ENCODE data around the gene CDKN1C.

CDKN1C gene

GRCh38 chr11:2842876-2843275 lies 42.7 kb downstream of the CDKN1C start:
- DNase-seq: no peak

GRCh38 chr11:2841411-2842190 lies 44.0 kb downstream of the CDKN1C start:
- DNase-seq: no peak

DNA sequence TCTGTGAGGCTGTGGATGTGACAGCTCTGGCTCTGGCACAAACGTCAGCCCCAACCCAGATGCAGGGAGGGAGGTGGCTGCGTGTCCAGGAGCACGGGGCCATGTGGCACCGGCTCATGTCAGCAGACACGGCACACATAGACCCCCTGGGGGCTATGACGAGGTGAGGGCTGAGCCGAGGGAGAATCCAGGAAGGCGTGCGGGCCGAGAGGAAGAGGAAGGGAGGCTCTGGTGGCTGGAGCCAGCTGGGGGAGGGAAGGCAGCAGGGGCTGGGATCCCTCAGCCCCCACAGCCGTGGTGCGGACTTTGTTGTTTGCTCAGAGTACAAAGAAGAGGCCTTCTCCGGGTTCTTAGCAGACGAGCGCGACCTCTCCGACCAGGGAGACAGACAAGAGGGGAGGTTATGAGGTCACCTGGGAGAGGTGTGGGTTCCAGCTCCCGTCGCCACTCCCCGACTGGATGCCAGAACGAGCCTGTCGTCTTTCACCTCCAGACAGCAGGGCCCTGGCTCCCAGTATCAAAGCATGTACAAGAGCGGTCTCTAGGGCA lies 46.1 kb downstream of the CDKN1C start:
- no peak for DNase-seq

GRCh38 chr11:2838676-2839294 lies 46.8 kb downstream of the CDKN1C start:
- DNase-seq: no peak

DNA sequence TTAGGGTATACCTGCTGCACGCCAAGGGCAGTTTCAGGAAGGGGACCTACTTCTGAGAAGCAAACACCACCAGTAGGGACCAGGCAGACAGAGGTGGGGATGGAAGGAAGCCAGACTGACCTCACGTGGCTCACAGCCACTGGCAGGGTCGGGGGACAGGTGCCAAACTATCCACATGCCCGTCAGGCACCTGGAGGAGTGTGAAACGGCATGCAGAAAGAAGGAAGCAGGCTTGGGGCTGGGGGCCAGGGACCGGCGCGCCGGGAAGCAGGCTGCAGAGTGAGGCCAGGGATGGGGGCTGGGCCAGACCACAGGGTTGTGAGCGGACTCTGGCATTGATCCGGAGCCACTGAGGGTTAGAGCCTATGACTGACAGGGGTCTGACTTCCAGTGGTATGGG lies 47.5 kb downstream of the CDKN1C start:
- no peak for DNase-seq

- no peak for DNase-seq
Measured at GRCh38 chr11:2837651-2838050, 47.9 kb downstream of the CDKN1C start.

- DNase-seq: no peak
Measured at GRCh38 chr11:2837096-2837601, 48.4 kb downstream of the CDKN1C start.

DNA sequence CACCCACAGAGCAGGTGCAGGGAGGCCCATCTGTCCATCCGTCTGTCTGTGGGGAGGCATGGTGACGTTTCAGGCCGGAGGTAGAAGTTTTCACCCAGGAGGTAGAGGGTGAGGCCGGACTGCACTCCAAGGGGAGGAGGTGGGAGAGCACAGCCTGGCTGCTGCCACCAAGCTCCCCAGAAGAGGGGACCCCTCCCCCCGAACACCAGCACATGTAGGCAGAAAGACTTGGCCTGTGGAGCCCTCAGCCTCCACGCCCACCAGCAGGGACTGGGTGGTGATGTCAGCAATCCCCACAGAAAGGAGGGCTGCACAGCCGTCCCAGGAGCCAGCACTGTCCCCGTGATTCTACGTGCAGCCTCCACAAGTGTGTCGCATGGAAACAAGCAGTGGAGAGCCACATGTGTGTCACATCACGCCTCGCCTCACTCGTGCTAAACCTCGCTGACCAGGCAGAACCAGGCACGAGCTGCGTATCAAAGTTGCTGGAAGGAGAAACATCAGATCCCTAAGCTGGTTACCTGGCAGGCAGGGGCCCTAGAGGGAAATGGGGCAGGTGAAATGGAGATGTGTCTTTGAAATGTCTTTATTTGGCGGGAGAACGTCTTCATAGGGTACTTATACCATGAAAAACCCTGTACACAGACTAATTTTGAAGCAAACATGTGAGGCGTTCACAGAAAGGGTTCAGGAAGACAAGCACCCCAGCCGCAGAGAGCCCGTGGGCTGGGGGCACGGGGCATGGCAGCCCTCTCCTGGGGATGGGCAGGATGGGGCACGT lies 49.1 kb downstream of the CDKN1C start:
- DNase-seq: no peak

GRCh38 chr11:2835751-2836150 lies 49.8 kb downstream of the CDKN1C start:
- no peak for DNase-seq

DNA sequence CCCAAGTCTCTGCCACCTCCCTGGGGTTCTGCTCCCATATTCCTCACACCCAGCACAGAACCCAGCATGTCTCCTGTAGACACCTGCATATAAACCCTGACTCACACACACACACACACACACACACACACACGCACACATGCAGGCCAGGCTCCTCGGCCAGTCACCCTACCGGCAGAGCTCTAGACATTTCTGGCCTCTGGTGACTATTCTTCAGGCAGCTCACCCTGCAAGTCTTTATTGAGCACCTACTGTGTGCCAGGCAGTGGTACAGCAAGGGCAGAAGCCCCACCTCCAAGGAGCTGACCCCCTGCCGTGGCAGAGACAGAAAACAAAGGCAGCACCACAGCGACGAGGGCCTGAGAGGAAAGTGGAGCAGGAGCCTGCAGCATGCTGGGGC lies 50.3 kb downstream of the CDKN1C start:
- no peak for DNase-seq

DNA sequence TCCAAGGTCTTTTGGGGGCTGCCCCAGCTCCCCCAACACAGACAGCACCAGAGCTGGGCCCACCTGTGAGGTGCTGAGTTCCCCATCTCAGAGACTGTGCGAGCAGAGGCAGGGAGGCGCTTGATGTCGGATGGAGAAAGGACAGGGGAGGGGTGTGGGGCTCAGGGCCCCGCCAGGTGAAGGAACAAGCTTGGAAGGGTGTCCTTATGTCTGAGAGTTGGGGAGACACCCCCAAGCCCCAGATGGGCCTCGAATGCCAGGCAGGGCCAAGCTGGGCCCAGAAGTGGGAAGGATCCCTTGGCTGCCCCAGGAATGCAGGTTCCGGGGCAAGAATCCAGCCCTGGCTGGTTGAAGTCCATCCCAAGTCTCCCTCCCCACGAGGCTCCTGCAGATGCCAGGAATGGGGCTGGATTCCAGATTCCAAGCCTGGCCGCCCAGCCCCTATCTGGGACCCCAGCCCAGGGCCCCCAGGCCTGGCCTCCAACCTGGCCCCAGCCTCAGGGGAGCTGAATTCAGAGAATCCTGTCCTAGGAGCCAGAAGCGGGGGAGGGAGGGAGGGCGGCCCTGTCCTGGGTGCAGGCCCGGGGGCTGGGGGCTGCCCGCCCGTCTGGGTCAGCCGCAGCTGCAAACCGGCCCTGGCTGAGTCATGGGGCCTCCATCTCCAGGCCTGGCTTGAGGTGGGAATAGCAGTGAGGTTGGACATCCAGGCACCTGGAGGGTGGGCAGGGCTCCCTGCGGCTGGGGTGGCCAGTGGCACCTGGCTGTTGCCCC lies 50.9 kb downstream of the CDKN1C start:
- no peak for DNase-seq

DNA sequence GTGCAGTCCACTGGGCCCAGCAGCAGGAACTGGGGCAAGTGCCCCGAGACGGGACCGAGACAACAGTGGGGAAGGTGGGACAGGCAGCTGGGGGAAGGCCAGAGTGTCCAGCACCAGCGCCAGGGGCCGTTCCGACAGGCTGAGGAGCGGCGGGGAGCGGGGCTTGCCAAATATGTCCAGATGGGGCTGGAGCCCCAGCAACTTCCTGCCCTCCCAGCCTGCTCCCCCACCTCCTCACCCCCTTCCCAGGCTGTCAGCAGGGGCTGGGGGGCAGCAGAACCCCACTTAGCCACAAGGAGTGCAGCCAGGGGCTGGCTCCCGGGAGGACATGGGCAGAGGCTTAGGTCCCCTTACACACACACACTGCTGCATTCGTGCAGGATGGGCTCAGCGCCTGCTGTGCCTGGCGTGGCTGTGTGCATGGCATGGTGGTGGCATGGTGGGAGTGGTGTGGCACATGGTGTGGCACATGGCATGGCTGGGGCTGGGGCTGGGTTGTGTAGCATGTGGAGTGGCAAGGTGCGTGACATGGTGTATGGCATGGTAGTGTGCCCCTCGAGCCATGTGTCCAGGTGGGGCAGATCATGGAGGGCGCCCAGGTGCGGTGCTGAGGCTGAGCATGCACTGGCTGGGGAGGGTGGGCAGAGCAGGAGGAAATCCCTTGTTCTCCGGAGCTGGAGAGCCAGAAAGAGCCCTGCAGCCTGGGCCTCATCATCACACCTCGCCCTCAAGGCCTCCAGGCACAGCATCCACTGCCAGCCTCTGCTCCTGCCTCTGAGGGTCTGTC lies 51.7 kb downstream of the CDKN1C start:
- no peak for DNase-seq
